Fibroblast of lung (primary cell): ENCODE results near the gene SEC11A.

Experiments
- CTCF ChIP-seq, 2 donors: IDR thresholded peaks in 1 of 2; conservative IDR thresholded peaks in 1 of 2; 1 replicate in 1 of 2; 2 replicates in 1 of 2; pipeline ENCODE4 v1.5.1; 2011 to 2012; ENCODE audit warnings: low read length in 2 of 2, control low read depth in 1 of 2, inconsistent platforms in 1 of 2, low read depth in 1 of 2, mild to moderate bottlenecking in 1 of 2
- EZH2 ChIP-seq: IDR thresholded peaks from 2 replicates; pipeline ENCODE4 v1.5.1; 2012; ENCODE audit warnings: low read length, control low read depth, mild to moderate bottlenecking; ENCODE audit errors: missing control alignments

- TF ChIP-seq EZH2 (no peak), CTCF (conservative IDR thresholded peaks at IDR 0.05 in 1 of 2, IDR thresholded peaks at IDR 0.05 in 1 of 2; ENCODE audit: low read depth in 1 of 2, low read length in 2 of 2) (no peak)
Measured at GRCh38 chr15:84621358-84621979, 94.5 kb downstream of the SEC11A start.
